NCI-H2107 treated with DMSO at 0.1 percent for 48 hours (cell line): ENCODE results near the gene ARMC3.

Experiments used
- DNase-seq: peaks from one replicate; lab custom pipeline; 2025; ENCODE audit not compliant: unreplicated experiment; lab: John Stamatoyannopoulos, UW

The ARMC3 gene

GRCh38 chr10:22992075-22992474 is 64.2 kb downstream of the ARMC3 start:
- DNase-seq: no peak

- no peak for DNase-seq
Measured at GRCh38 chr10:22992621-22993020, 64.8 kb downstream of the ARMC3 start.

- no peak for DNase-seq
Measured at GRCh38 chr10:22993314-22993713, 65.5 kb downstream of the ARMC3 start.

- DNase-seq: no peak
Measured at GRCh38 chr10:22997096-22997495, 69.2 kb downstream of the ARMC3 start.

- no peak for DNase-seq
Measured at GRCh38 chr10:22998091-22998490, 70.2 kb downstream of the ARMC3 start.

GRCh38 chr10:22999942-23000341 is 72.1 kb downstream of the ARMC3 start:
- DNase-seq: no peak

GRCh38 chr10:23001901-23002516 is 74.2 kb downstream of the ARMC3 start:
- DNase-seq: no peak

- no peak for DNase-seq
Measured at GRCh38 chr10:23005150-23005549, 77.3 kb downstream of the ARMC3 start.

- DNase-seq: no peak
Measured at GRCh38 chr10:23013581-23014335, 85.9 kb downstream of the ARMC3 start.

- no peak for DNase-seq
Measured at GRCh38 chr10:23015021-23015707, 87.3 kb downstream of the ARMC3 start.

GRCh38 chr10:23016636-23017035 is 88.8 kb downstream of the ARMC3 start:
- no peak for DNase-seq

- no peak for DNase-seq
Measured at GRCh38 chr10:23019633-23020032, 91.8 kb downstream of the ARMC3 start.

GRCh38 chr10:23021430-23021829 is 93.6 kb downstream of the ARMC3 start:
- no peak for DNase-seq

- DNase-seq: no peak
Measured at GRCh38 chr10:23024002-23024401, 96.1 kb downstream of the ARMC3 start.

GRCh38 chr10:23031318-23031717 is 103.5 kb downstream of the ARMC3 start:
- no peak for DNase-seq

- no peak for DNase-seq
Measured at GRCh38 chr10:23034790-23035189, 106.9 kb downstream of the ARMC3 start.

- DNase-seq: no peak
Measured at GRCh38 chr10:23035569-23035968, 107.7 kb downstream of the ARMC3 start.

GRCh38 chr10:23037152-23037551 is 109.3 kb downstream of the ARMC3 start:
- no peak for DNase-seq

- no peak for DNase-seq
Measured at GRCh38 chr10:23037561-23037960, 109.7 kb downstream of the ARMC3 start.

- no peak for DNase-seq
Measured at GRCh38 chr10:23038172-23038571, 110.3 kb downstream of the ARMC3 start.

GRCh38 chr10:23040002-23040401 is 112.1 kb downstream of the ARMC3 start:
- no peak for DNase-seq

- DNase-seq: no peak
Measured at GRCh38 chr10:23046027-23046426, 118.2 kb downstream of the ARMC3 start.
